Measurements from ENCODE around the gene SCN8A.

The SCN8A gene

DNA sequence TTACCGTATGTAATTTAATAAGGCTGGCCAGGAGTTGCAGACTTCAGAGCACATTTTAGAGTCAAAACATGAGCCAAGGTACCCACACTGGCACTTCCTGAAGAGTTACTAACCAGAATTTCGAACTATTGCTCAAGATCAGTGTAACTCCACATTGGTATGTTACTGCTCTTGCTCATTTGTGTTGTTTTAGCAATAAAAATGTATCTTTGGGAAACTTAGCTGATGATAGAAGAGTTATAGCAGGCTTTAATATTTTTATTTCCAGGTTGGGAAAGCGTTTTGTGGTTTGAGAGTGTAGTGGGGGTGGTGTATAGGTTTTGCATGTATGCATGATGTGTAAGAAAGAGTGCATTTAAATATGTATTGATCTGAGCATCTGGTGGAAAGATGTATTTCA lies 96.6 kb downstream of the SCN8A start:
- no peak for DNase-seq (ENCODE audit: extremely low read depth, low read depth)
- TF ChIP-seq, protein P1, sequence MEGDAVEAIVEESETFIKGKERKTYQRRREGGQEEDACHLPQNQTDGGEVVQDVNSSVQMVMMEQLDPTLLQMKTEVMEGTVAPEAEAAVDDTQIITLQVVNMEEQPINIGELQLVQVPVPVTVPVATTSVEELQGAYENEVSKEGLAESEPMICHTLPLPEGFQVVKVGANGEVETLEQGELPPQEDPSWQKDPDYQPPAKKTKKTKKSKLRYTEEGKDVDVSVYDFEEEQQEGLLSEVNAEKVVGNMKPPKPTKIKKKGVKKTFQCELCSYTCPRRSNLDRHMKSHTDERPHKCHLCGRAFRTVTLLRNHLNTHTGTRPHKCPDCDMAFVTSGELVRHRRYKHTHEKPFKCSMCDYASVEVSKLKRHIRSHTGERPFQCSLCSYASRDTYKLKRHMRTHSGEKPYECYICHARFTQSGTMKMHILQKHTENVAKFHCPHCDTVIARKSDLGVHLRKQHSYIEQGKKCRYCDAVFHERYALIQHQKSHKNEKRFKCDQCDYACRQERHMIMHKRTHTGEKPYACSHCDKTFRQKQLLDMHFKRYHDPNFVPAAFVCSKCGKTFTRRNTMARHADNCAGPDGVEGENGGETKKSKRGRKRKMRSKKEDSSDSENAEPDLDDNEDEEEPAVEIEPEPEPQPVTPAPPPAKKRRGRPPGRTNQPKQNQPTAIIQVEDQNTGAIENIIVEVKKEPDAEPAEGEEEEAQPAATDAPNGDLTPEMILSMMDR (IDR thresholded peaks at IDR 0.05; ENCODE audit: low read depth, low read length, missing control alignments), result no peak
- no peak overlapping the region for H3K4me3 ChIP-seq (replicated peaks; ENCODE audit: low read depth, low read length)

DNA sequence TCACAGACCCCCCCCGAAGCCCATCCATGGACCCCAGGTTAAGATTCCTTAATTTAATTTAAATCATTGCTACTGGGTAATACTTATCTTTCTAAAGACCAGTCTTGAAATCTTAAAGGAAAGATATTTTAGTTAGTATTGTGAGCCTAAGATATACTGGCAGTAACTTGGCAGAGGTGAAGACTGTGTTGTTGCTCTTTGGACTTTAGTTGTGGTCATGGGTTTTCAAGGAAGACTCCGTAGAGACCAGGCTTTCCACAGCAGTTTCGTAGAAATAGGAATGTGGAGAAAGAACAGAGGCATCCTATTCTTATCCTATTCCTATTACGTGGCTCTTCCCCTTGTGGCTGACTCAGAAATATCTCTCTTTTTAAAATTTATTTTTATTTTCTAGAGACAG lies 99.0 kb downstream of the SCN8A start:
- TF ChIP-seq, protein P1 (IDR thresholded peaks at IDR 0.05; ENCODE audit: low read depth, low read length, missing control alignments), result no peak
- DNase-seq (ENCODE audit: extremely low read depth, low read depth), result no peak
- H3K4me3 ChIP-seq (replicated peaks; ENCODE audit: low read depth, low read length), result no peak overlapping the region

DNA sequence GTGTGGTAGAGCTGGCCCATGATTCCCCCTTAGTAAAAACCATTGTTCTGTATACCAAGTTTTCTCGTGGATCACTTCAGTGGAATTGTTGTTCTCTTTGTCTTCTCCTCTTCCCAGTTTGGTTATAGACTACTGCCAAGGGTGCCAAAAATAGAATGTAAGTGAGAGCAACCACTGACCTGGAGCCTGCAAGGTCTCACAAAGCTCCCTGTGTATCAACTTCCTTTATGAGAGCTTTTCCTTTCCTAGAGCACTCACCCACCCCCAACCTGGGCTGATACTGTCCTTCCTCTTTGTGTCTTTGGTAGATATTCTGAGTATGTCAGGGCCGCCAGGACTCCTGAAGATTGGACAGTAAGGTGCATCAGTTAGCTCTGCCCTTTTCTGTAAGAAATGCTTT lies 101.0 kb downstream of the SCN8A start:
- H3K4me3 ChIP-seq (replicated peaks; ENCODE audit: low read depth, low read length), result no peak overlapping the region
- TF ChIP-seq, protein P1 (IDR thresholded peaks at IDR 0.05; ENCODE audit: low read depth, low read length, missing control alignments), result no peak
- no peak for DNase-seq (ENCODE audit: extremely low read depth, low read depth)

DNA sequence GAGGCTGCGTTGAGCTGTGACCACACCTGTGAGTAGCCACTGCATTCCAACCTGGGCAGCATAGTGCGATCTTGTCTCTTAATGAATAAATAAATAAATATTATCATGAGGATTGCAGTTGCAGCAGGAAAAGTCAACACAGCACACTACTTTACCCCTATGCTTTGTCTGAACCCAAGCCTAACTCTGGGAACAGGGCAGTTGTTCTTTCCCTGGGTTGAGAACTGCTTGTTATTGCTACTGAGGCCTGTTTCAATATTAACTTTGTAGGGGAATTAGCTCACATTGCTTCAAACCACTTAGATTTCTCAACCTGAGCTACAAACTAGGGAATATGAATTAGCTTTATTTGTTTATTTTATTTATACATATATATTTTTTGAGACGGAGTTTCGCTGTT lies 102.5 kb downstream of the SCN8A start:
- DNase-seq (ENCODE audit: extremely low read depth, low read depth), result no peak
- TF ChIP-seq, protein P1 (IDR thresholded peaks at IDR 0.05; ENCODE audit: low read depth, low read length, missing control alignments), result no peak
- no peak overlapping the region for H3K4me3 ChIP-seq (replicated peaks; ENCODE audit: low read depth, low read length)

DNA sequence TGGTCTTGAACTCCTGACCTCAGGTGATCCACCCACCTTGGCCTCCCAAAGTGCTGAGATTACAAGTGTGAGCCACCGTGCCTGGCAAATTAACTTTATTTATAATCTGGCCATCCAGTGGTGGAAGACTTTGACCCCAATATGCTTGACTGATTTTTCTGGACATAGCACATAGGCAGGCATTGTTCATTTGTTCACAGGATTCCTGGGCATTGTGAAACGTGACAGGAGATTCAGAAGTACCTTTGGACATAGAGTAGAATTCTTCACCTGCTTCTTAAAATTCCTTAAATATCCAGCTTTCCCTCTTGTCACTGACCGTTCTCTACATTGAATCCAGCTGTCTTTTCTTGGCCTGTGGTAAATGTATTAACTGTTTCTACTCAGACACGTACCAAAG lies 103.1 kb downstream of the SCN8A start:
- DNase-seq (ENCODE audit: extremely low read depth, low read depth), result no peak
- no peak overlapping the region for H3K4me3 ChIP-seq (replicated peaks; ENCODE audit: low read depth, low read length)

DNA sequence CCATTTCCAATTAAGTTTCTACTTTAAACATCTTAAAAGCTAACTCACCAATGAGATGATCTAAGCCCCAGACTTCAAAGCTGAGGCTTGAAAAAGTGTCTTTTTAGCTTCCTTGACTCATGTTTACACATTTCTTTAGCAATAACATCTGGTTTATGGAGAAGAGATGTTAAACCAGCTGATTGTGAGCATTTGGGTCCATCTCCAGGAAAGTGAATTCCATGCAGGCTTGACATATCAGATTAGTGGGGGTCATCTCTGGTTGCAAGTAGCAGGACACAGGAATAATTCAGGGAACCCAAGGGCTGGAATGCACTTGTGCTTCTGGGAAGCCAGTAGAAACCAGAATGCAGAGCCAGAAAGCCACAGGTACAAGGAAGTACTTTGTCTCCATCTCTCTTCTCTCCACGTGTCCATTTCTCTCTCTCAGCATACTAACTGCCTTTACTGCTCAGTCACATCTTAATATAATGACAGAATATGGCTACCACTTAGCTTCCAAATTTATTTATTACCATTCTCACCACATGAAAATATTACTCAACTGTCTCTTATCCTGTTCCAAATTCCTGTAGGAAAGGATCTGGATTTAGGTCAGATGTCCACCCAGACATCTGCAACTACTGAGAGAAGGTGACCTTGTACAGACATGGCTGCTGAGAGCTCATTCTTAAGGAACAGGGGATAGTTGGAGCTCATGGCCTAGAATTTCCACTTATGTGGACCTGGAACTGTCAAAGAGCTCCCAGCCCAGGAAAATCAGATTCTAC lies 104.4 kb downstream of the SCN8A start:
- TF ChIP-seq, protein P1 (IDR thresholded peaks at IDR 0.05; ENCODE audit: low read depth, low read length, missing control alignments), result no peak
- H3K4me3 ChIP-seq (replicated peaks; ENCODE audit: low read depth, low read length), result no peak overlapping the region
- no peak for DNase-seq (ENCODE audit: extremely low read depth, low read depth)

More for the DNA sequence above, 103.1 kb downstream of the SCN8A start:
- TF ChIP-seq, protein P1 (IDR thresholded peaks at IDR 0.05; ENCODE audit: low read depth, low read length, missing control alignments), result no peak

DNA sequence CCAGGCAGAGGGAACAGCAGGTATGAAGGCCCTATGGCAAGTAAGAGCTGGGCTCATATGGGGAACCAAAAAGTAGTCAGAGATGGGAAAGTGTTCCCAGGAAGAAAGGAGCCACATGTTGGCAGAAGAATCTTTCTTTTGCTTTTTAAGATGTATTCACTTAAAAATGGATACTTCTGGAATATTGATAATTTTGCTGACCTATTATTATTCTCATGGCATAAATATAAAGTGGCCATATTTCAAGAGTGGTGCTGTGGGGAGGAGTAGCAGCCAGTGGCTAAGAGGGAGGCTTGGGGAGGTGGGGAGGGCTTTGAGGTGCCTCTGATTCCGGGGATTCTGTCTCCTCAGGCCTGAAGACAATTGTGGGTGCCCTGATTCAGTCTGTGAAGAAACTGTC lies 108.2 kb downstream of the SCN8A start:
- TF ChIP-seq, protein P1 (IDR thresholded peaks at IDR 0.05; ENCODE audit: low read depth, low read length, missing control alignments), result no peak
- DNase-seq (ENCODE audit: extremely low read depth, low read depth), result no peak
- no peak overlapping the region for H3K4me3 ChIP-seq (replicated peaks; ENCODE audit: low read depth, low read length)

Measured in HFF-Myc (cell line).